Measurements from ENCODE around the gene PRDM13. TPM values are rescaled to one million over a fixed set of nuclear protein-coding genes. Genes with fewer than 3 reads are reported as not detected.

The PRDM13 gene
- total and polyA plus RNA-seq, 2 of the 8 experiments (the other 6 are each of a cell fraction or from before 2014, with no cell fraction given), result 0.05 to 0.09 TPM

- Histone ChIP-seq H2AK5ac (ENCODE audit: low read depth, low read length) (no peak overlapping the region), H4K20me1 (replicated peaks in 1 of 2; ENCODE audit: control insufficient read depth in 1 of 2, insufficient read depth in 2 of 2, low read length in 2 of 2) (no peaks in the 10 kb centered on the region), H2BK20ac (ENCODE audit: low read length) (no peak overlapping the region), H3K79me1 (ENCODE audit: low read depth, low read length) (no peaks in the 10 kb centered on the region), H3K79me2 (ENCODE audit: control insufficient read depth in 1 of 2, insufficient read depth in 2 of 2, low read length in 2 of 2) (no peaks in the 10 kb centered on the region), H2BK5ac (ENCODE audit: low read depth, low read length) (no peak overlapping the region), H2BK12ac (ENCODE audit: low read depth, low read length) (no peak overlapping the region), H2AFZ (ENCODE audit: low read length) (no peak overlapping the region), H4K8ac (ENCODE audit: extremely low read depth, insufficient read depth, low read length) (no peak overlapping the region), H3K4me3 (ENCODE audit: extremely low read depth in 1 of 4, insufficient read depth in 2 of 4, low read depth in 3 of 4, low read length in 4 of 4) (no peak overlapping the region), H3K4ac (replicated peaks; ENCODE audit: insufficient read length, low read depth, low read length) (no peak overlapping the region), H3K27me3 (replicated peaks in 1 of 4; ENCODE audit: control insufficient read depth in 3 of 4, extremely low read depth in 1 of 4, insufficient read depth in 3 of 4, low read length in 3 of 4) (no peaks in the 10 kb centered on the region), H4K91ac (replicated peaks; ENCODE audit: insufficient read length, low read length) (no peak overlapping the region), H3K23ac (ENCODE audit: insufficient read length) (no peak overlapping the region), H3K9ac (replicated peaks in 1 of 4; ENCODE audit: extremely low read depth in 1 of 4, low read depth in 3 of 4, low read length in 3 of 4) (no peak overlapping the region), H3K9me3 (ENCODE audit: insufficient read depth in 2 of 2, low read depth in 1 of 2, low read length in 1 of 2) (no peaks in the 10 kb centered on the region), H2BK15ac (ENCODE audit: low read length) (no peak overlapping the region), H3K14ac (ENCODE audit: insufficient read length) (no peak overlapping the region), H3K18ac (ENCODE audit: extremely low read depth, low read length) (no peak overlapping the region), H3K23me2 (ENCODE audit: low read depth, low read length) (no peaks in the 10 kb centered on the region; the same call in 1 of the 2 replicates), H3K56ac (replicated peaks; ENCODE audit: insufficient read length, low read depth, low read length) (no peak overlapping the region), H3K36me3 (ENCODE audit: control insufficient read depth in 2 of 4, insufficient read depth in 4 of 4, low read length in 3 of 4) (no peaks in the 10 kb centered on the region), H4K5ac (ENCODE audit: insufficient read length, low read depth, low read length) (no peak overlapping the region), H3K4me2 (ENCODE audit: insufficient read depth in 1 of 2, low read depth in 2 of 2, low read length in 2 of 2) (no peak overlapping the region), H3K4me1 (replicated peaks in 1 of 4; ENCODE audit: control insufficient read depth in 3 of 4, insufficient read depth in 4 of 4, low read length in 3 of 4) (peaks cover 0 to 7% (median under 1%) of the 10 kb centered on the region in 4 experiments; a peak in 5 of 7 replicates), H2BK120ac (replicated peaks; ENCODE audit: low read depth, low read length) (no peak overlapping the region), H3K27ac (ENCODE audit: low read depth, low read length) (no peak overlapping the region)
- POLR2A ChIA-PET (ENCODE audit: partially characterized antibody), result no interaction called here
- CTCF ChIA-PET (ENCODE audit: partially characterized antibody), result no interaction called here
- DNase-seq (ENCODE audit: low read depth in 1 of 2, low spot score in 2 of 2) (no peak), FAIRE-seq (no peak)
- WGBS, 2 experiments (ENCODE audit: extremely low coverage in 1 of 2, insufficient coverage in 1 of 2, insufficient read length in 1 of 2, insufficient replicate concordance in 2 of 2, low coverage in 1 of 2, low lambda C conversion rate in 2 of 2, missing lambda C conversion rate in 1 of 2), result 90% methylated on average over 1 of the region's 1 CpG; no CpG with 5 or more reads in 1 of the 2 experiments
- TF ChIP-seq SRF (IDR thresholded peaks at IDR 0.05; ENCODE audit: low read depth, low read length) (no peak), TAF7 (optimal IDR thresholded peaks at IDR 0.05; ENCODE audit: borderline replicate concordance, low read depth, low read length) (no peak), SIRT6 (IDR thresholded peaks at IDR 0.05; ENCODE audit: low read length) (no peak), SP2 (IDR thresholded peaks at IDR 0.05; ENCODE audit: low read length) (no peak), CBX8 (IDR thresholded peaks at IDR 0.05; ENCODE audit: borderline replicate concordance, low read depth, low read length) (no peak), SUZ12 (IDR thresholded peaks at IDR 0.05; ENCODE audit: low read length) (no peak), BRCA1 (IDR thresholded peaks at IDR 0.05; ENCODE audit: low read depth, low read length) (no peak), KDM4A (IDR thresholded peaks at IDR 0.05; ENCODE audit: low read depth, low read length, severe bottlenecking) (no peak), SAP30 (IDR thresholded peaks at IDR 0.05; ENCODE audit: insufficient read depth, insufficient replicate concordance, low read length) (no peak), GABPA (IDR thresholded peaks at IDR 0.05; ENCODE audit: borderline replicate concordance, insufficient read depth, low read length) (no peak), ATF2 (IDR thresholded peaks at IDR 0.05; ENCODE audit: low read length) (no peak), BACH1 (IDR thresholded peaks at IDR 0.05; ENCODE audit: low read length) (no peak), SIX5 (IDR thresholded peaks at IDR 0.05; ENCODE audit: low read depth, low read length) (no peak)
Observed at GRCh38 chr6:99662616-99663015, 56.0 kb downstream of the PRDM13 start.
